HG03139 (cell line): ENCODE data around the gene TAP2.
A peak's percentile ranks its signal among the peaks of the same experiment; 100 is the strongest.

ENCODE experiments used
- ATAC-seq: cut with Tn5 transposase; IDR thresholded peaks from one replicate; pipeline ENCODE4 v1.9.1; 2021; ENCODE audit not compliant: unreplicated experiment

Gene TAP2

DNA sequence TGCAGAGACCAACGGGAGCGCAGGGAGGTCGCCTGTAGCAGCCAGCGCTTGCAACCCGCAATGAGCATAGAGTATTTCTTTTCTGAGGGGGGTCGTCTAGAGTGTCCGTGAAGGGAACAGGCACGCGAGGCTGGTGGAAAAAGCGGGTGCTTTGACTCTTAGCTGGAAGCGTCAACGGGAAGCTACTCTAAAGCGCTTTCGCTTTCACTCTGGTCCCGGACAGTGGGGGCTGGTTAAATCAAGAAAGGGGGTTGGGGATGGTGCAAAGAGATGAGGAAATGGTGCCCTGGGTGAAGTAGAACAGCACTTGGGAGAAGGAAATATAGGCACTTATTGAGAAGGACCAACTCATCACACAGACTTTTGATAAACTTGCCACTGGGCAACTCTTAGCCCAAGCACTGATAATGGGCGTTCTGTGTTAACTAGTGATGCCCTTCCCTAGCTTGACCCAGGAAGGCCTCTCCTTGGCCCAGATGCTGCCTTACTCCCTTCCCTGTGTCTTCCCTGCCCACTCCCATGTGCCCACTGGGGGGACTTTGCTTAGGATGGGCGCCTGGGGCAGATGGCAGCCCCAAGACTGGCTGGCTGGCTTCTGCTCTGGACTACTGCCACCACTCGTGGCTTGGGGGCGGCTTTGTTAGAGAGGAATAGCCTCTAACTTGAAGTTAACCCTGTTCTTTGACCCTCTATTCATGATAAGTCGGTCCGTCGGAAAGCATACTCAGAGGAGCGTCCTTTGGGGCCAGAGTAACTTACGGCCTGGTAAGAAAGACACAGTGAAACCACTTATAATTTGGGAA, 16.0 kb upstream of the TAP2 start:
- no peak for ATAC-seq

DNA sequence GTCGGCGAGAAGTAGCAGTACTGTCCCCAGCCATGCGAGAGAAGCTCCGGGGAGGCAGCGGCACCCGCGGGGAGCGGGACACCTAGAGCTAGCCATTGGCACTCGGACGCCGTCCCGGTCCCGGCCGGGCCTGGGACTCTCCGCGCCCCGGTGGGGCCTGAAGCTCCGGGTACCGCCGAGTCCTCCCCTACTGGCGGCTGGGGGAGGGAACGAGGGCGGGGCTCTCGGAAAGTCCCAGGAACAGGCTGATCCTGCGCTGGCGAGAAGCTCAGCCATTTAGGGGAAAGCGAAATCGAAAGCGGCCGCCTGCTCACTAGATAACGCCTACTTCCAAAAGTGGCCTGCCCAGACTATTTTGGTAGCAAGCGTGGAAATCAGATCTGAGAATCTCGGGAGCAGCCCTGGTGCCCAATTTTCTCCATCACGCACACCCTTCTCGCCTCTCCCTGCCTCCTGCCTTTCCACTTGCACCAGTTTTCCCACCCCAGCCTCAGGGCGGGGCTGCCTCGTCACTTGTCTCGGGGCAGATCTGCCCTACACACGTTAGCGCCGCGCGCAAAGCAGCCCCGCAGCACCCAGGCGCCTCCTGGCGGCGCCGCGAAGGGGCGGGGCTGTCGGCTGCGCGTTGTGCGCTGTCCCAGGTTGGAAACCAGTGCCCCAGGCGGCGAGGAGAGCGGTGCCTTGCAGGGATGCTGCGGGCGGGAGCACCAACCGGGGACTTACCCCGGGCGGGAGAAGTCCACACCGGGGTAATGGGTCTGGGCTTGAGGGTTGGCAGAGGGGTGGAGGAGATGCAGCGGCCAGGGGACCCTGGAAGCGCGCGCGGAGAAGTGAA, 15.2 kb upstream of the TAP2 start, which contains the start of the genes PSMB9 and TAP1:
Gene PSMB9, plus strand, starts transcription at position 652 of the 835 bp plus-strand sequence. Its CDS starts 38 bp downstream, at position 690.
Gene TAP1, minus strand, starts transcription at position 164 of the 835 bp plus-strand sequence. Its CDS starts 68 bp downstream, at position 96.
- ATAC-seq: peak; percentile 78

DNA sequence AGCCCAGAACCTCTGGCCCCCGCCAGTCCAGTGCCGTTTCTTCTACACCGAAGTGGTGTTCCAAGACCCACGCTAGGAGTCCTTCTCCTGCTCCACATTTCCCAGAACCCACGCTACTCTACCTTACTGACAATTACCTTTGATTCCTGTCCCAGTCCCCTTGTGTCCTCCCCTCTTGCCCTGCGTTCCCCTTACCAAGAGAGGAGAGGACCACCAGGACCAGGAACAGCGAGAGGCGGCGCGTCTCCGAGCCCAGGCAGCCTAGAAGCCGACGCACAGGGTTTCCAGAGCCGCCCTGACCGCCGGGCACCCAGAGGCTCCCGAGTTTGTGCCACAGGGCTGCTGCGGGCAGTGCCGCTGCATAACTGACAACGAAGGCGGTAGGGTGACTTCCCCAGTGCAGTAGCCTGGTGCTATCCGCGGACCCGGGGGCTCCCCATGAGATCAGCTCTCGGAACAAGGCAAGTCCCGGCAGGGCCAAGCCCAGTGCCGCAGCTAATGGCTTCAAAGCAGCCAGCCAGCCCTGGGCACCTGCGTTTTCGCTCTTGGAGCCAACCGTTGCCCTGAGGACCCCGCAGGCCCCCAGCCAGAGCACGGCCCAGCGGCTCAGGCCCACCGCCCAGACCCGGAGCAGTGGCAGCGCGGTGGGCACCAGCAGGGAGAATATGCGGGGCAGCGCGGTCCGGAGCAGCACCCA, 14.5 kb upstream of the TAP2 start:
- ATAC-seq: peak; percentile 9

DNA sequence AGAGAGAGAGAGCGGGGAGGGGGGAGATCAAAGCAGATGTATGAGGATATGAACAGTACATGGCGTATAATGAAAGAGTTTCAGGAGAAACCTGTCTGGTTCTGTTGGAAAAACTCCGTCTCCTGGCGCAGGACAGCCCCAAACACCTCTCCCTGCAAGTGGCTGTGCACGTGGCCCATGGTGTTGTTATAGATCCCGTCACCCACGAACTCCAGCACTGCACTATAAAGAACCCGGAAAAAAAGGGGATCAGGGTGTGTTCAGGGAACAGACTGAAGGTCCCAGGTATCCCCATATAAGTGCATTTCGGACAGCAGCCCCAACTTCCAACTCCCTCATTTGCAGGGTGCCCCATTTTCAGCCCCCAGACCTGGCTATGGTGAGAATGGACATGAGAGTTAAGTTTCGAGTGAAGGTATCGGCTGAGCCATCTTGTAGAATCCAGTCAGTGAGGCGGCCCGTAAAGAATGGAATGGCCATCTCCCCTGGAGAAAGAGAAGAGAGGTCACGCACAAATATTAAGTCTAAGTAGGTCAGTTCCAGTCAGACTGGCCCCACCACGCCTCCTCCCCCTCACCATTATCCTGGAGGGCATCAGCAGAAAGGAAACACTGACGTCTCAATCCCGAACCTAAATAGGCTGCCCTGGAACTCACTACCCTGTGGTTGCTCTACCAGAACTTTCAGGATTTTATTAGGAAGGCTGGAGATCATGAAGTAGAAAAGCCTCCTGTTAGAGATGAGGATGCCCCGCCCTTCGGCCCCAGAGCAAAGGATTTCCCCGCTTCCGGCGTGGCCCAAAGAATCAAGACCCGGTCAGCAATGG, 13.7 kb upstream of the TAP2 start:
- no peak for ATAC-seq

DNA sequence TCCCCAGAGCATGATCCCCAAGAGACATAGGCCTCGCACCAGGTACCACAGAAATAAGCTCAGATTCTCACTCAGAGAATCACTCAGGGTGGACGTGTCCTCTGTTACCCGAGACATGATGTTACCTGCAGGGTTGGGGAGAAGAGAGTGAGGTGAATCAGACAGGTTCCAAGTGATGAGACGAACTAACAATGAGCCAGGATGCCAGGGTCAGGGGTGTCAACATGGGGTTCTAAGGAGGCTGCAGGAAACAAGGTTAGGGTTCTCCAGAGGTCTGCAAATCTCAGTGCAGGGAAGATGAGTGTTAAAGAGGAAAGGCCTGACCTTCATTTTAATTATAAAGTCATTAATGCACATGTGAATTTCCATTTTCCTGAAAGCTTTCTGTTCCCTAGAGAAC, 12.5 kb upstream of the TAP2 start:
- no peak for ATAC-seq

DNA sequence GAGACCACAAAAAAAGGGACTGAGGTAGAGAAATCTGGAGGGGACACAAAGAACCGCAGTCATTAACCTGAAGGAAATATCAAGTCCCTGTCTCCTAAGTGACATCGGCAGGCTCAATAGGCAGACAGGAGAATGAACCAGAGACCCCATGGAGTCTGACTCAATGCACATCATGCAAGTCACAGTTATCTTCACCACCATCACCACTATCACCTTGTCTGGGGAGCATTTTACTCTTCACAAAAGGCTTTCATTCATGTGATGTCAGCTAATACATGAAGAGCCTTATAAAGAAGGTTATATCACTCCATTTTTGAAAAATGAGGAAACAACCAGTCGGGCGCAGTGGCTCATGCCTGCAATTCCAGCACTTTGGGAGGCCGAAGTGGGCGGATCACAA, 10.6 kb upstream of the TAP2 start:
- no peak for ATAC-seq

DNA sequence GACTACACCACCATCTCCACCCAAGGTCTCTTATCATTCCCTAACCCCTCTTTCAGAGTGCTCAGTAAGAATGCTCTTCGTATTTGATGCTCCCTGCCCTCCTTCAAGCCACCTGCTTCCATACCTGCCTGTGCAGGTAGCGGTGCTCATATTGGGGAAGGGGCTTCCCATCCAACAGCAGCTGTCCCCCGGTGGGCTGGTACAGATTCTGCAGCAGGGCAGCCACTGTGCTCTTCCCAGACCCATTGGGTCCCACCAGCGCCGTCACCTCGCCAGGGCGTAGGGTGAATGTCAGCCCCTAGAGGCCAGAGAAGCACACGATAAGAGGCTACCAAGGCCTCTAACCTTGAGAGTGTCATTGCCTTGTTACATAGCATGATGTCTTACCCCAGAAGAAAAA, 9.3 kb upstream of the TAP2 start:
- ATAC-seq: no peak

DNA sequence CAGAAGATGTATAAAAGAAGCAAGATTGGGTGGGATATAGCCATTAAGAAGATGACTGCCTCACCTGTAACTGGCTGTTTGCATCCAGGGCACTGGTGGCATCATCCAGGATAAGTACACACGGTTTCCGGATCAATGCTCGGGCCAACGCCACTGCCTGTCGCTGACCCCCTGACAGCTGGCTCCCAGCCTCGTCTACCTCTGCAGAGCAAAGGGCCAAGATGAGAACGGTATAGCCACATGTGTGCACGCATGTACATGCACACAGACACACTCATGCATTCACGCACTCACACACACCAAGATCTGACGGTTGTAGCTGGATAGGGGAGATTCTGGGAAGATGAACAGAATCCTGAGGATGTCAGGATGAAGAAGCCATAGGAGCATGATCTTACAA, 8.5 kb upstream of the TAP2 start:
- ATAC-seq: no peak

DNA sequence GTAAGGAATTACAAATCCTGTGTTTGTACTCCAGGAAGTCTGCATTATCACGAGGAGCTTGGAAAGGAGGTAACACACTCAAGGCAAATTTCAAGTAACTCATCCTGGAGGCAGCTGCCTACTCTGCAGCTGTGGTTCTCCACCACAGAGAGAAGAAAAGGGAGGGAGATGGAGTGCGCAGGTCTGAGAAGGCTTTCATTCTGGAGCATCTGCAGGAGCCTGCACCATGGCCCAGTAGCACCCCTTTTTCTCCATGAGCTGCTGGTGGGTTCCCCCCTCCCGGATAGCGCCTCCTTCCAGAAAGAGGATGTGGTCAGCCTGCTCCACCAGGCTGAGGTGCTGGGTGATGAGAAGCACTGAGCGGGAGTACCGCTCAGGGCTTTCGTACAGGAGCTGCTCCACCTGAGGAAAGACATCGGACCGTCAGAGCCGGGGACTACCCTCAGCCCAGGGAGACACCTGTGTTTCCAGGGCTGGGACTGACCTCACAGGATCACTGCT, 6.9 kb upstream of the TAP2 start:
- no peak for ATAC-seq

DNA sequence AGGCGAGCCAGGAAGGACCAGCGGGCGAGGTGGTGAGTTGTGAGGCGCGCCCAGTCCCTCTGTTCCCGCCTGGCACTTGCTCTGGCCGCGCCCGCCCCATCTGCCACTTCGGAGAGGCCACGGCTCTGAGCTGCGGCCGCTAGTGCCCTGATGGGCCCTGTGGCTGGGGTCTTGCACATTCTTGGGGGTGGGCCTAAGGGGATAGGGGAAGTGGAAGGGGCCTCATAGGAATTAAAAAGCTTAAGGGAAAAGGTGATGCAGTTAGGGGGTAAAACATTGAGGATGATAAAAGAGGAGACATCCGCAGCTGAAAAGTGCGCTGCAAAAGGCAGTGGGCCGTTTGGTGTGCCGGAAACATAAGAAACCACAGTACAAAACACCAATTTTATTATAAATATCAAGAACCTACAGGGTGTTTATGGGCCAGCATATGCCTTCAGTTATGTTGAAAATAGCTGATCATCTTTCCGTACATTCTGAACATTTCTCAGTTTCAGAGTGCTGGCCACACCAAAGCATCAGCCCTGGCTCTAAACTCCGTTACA, 6.4 kb upstream of the TAP2 start:
- ATAC-seq: no peak

DNA sequence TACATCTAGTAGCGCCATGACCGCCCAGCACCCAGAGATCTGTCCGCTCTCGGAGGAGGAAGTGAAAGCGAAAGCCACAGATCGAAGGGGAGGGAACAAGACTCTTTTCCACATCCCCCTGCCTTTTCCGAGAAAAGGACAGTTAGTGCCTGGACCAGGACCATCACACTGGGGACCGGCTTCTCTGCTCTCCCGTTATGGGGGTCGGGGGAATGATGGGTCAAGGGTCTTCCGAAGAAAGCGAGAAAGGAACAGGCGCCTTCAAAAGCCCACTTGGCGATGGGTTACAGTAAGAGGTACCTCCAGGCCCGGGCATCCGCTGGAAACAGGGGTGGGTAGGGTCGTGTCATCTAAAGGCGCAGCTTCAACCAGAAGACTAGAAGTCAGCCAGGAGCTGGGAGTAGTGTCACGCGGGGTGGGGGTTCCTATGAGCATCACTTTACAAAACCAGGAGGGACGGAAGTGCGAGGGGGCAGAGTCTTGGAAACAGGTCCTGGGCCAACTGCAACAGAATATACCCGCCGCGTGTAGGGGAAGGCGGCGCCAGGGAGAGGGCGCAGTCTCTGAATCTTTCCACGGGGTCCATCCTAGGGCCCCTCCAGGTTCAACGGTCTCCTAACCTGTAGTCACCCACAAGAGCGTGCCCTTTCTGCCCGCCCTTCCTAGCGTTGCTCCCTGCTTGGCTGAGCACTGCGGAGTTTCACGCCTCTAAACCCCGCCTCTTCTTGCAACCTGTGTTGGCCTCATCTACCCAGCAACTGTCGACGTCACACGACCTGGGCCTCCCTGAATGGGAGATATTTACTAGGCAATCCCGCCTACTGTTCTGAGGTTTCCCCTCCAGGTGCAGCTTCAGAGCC, 5.7 kb upstream of the TAP2 start, which contains the start of gene PSMB8:
Gene PSMB8, minus strand, starts transcription at position 69 of the 860 bp plus-strand sequence. Its CDS starts 51 bp downstream, at position 18.
- peak; percentile 53 for ATAC-seq

DNA sequence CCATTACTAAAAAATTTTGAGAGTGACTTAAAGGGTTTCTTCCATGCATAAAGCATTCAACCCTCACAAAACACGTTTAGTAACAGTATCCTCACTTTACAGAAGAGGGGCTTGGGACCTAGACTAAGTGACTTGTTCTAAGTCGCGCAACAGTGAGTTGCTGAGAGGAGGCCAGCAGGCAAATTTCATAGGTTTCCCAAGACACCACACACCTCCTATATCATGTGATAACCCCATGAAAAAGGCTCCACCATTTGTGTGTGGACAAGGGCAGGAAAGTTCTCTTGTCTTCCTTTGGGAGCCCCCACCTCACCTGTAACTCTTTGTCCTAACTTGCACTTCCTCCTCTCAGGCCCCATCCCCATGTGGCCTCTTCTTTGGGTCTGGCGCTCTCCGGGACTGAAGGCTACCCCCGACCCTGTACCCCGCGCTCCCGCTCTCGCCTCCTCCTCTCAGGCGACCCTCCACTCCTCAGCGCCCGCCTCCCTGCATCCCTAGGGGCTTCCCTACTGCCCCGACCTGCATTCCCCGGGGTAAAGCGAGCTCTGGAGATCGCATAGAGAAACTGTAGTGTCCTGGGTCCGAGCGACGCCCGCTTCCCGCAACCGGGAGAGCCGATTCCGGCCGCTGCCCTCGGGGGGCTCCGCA, 4.9 kb upstream of the TAP2 start:
- no peak for ATAC-seq

DNA sequence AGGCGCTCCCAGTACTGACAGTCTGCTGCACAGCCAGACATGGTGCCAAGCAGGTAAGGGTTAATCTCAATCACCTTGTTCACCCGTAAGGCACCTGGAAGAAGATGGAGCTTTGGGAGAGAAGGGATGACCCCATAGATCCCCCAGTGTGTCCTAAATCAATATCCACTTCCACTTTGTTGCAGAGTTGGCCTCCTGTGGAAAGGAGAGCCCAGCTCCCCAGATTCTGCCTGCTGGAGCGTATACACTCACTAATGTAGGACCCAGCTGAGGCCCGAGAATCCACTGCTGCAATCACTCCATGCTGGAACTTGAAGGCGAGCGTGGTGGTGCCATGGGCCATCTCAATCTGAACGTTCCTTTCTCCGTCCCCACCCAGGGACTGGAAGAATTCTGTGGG, 4.2 kb upstream of the TAP2 start:
- ATAC-seq: no peak

DNA sequence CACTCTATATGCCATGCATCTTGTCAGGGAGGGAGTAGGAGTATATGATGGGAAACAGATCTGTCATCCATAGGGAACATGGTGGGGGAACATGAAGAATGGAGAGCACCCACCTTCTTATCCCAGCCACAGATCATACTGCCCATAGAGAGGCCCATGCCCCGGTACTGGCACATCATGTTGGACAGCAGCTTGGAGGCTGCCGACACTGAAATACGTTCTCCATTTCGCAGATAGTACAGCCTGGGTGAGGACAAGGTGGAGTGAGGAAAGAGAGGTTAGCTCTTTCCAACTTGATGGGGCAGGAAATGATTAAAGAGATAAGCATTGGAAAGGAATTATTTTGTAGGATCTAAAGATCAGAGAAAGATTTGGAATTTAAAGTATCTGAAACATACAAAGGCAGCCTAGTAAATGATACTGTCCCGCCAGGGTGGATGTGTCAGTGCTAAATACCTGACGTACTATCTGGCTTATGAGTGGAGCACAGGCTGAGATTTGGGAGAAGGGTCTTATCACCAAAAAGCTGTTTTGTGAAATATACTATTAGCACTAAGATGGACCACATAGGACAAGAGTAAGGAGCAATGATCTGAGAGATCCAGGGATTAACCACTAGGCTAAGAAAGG, 3.6 kb upstream of the TAP2 start:
- ATAC-seq: no peak

DNA sequence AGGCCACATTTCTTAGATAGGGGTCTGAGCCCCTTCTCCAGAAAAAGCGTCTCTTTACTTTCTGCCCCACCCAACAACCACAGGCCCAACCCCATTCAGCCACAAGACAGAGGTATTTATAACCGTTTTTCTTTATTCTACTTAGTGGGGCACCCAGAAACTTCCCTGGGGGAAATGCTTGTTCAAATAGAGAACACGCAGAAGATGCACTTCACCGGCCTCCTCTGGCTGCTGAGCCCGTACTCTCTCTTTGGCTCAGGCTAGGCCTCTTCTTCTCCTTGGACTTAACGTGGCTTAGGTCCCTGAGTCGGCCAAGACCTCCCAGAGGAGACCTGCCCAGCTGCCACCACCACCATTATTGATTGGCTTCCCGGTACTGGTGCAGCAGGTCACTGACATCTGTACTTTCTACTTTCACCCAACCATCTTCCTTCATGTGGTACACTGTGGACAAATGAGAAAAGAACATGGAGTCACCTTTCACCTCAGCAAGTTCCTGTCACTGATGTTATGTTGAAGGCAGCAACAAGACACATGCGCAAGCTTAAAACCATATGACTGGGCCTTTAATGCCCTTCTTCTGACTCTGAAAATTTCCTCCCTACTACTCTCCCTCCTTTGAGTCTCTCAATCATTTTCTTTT, 2.2 kb upstream of the TAP2 start:
- ATAC-seq: no peak

DNA sequence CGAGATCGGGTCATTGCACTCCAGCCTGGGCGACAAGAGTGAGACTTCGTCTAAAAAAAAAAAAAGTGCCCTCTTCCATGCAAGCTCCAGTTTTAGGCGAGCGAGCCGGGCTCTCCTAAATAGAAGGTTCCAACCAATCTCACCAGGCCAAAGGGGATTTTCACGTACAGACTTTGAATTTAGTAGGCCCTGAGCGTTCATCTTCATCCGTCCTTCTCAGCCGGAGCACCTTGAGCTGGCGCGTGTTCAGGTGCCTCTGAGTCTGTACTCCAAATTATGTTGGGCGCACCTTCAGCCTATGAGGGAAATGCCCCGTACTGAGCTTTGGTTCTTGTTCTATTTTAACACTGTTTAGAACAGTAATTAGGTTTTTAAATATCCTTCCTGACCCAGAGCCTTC, 817 bp upstream of the TAP2 start:
- no peak for ATAC-seq

DNA sequence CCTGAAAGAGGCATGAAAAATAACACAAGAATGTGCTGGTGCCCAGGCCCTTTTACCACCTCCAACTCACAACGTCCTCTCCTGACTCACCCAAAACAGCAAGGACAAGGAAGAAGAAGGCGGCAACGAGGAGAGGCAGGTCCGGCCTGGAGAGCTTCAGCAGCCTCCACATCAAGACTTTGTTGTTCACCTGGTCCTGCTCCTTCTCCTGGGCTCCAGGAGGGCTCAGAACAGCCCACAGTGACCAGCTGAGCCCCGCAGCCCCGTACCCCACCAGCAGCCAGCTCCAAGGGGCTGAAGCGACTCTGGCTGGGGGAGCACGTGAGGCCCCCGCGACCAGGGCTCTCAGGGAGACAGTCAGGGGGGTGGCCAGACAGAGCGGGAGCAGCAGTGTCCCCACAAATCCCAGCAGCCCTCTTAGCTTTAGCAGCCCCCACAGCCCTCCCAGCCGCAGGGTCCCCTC, 857 bp downstream of the TAP2 start:
- no peak for ATAC-seq
